Thymus (tissue), 11 donors: Measurements from ENCODE around the gene C1QB. TPM values are rescaled to one million over a fixed set of nuclear protein-coding genes. Genes with fewer than 3 reads are reported as not detected.

Experiments
- DNase-seq, 9 donors: peaks; one replicate each; pipeline ENCODE4 v3.0.0-alpha.2; 2013; ENCODE audit warnings: low spot score in 9 of 9, low read depth in 6 of 9, missing footprints in 1 of 9
- H3K27ac ChIP-seq, 2 donors: one replicate each; pipeline ENCODE4 v1.5.1; 2013; ENCODE audit warnings: control low read depth in 1 of 2, low read depth in 1 of 2, low read length in 1 of 2, mild to moderate bottlenecking in 1 of 2, moderate library complexity in 1 of 2
- H3K27me3 ChIP-seq, 2 donors: one replicate each; pipeline ENCODE4 v1.5.1; 2013; ENCODE audit warnings: low read length in 1 of 2; ENCODE audit not compliant: control insufficient read depth in 2 of 2, insufficient read depth in 1 of 2
- H3K36me3 ChIP-seq, 2 donors: one replicate each; pipeline ENCODE4 v1.5.1; 2013; ENCODE audit warnings: low read length in 1 of 2, mild to moderate bottlenecking in 1 of 2, moderate library complexity in 1 of 2; ENCODE audit not compliant: control insufficient read depth in 2 of 2, insufficient read depth in 2 of 2
- H3K4me1 ChIP-seq, 2 donors: one replicate each; pipeline ENCODE4 v1.5.1; 2013; ENCODE audit warnings: low read length in 2 of 2; ENCODE audit not compliant: control insufficient read depth in 2 of 2, insufficient read depth in 2 of 2
- H3K4me3 ChIP-seq, 2 donors: one replicate each; pipeline ENCODE4 v1.5.1; 2013; ENCODE audit warnings: low read length in 2 of 2, control low read depth in 1 of 2, mild to moderate bottlenecking in 1 of 2
- H3K9me3 ChIP-seq, 2 donors: one replicate each; pipeline ENCODE4 v1.5.1; 2013; ENCODE audit warnings: low read length in 1 of 2, mild to moderate bottlenecking in 1 of 2; ENCODE audit not compliant: control insufficient read depth in 2 of 2, insufficient read depth in 1 of 2
- WGBS: extraction: QIAGEN DNeasy Blood & Tissue Kit; methylation state at CpG from one replicate; pipeline ENCODE4 v1.1.7; 2013; 5-methylcytosine and 5-hydroxymethylcytosine counted together
- polyA plus RNA-seq: library from polyadenylated mRNA; stranded (reverse); fragments of 200-250 nt; gene quantifications from one replicate; pipeline ENCODE4 v1.2.3, GENCODE V29; 2013
- total RNA-seq: library from RNA; stranded (reverse); fragments of 120-200 nt; gene quantifications from one replicate; pipeline ENCODE4 v1.2.4, GENCODE V29; 2013
- donor health status: healthy.

C1QB gene
- total and polyA plus RNA-seq, 2 donors = 118 to 159 TPM

- Histone ChIP-seq H3K36me3 (no peaks in the 10 kb centered on the region), H3K4me1 (no peaks in the 10 kb centered on the region), H3K27ac (no peak overlapping the region), H3K9me3 (no peaks in the 10 kb centered on the region), H3K4me3 (no peak overlapping the region), H3K27me3 (peaks cover 0 to 15% of the 10 kb centered on the region in 2 donors)
- no peak for DNase-seq
- 81% methylated on average over 5 of the region's 5 CpGs for WGBS
Observed at GRCh38 chr1:22613572-22613918, 39.5 kb upstream of the C1QB start.

- Histone ChIP-seq H3K27me3 (peaks cover 0 to 15% of the 10 kb centered on the region in 2 donors), H3K36me3 (no peaks in the 10 kb centered on the region), H3K9me3 (no peaks in the 10 kb centered on the region), H3K4me1 (no peaks in the 10 kb centered on the region), H3K4me3 (no peak overlapping the region), H3K27ac (no peak overlapping the region)
- DNase-seq = no peak
- 66% methylated on average over 12 of the region's 12 CpGs for WGBS
Observed at GRCh38 chr1:22613951-22614350, 39.1 kb upstream of the C1QB start.

GRCh38 chr1:22615886-22616285 is 37.1 kb upstream of the C1QB start:
- Histone ChIP-seq H3K36me3 (no peaks in the 10 kb centered on the region), H3K27ac (no peak overlapping the region), H3K4me3 (no peak overlapping the region), H3K27me3 (peaks cover 0 to 12% of the 10 kb centered on the region in 2 donors), H3K4me1 (no peaks in the 10 kb centered on the region), H3K9me3 (no peaks in the 10 kb centered on the region)
- 75% methylated on average over 2 of the region's 2 CpGs for WGBS
- no peak for DNase-seq

GRCh38 chr1:22616571-22616970 is 36.5 kb upstream of the C1QB start:
- no peak for DNase-seq
- Histone ChIP-seq H3K4me3 (no peak overlapping the region), H3K27ac (no peak overlapping the region), H3K27me3 (peaks cover 0 to 12% of the 10 kb centered on the region in 2 donors), H3K4me1 (no peaks in the 10 kb centered on the region), H3K9me3 (no peaks in the 10 kb centered on the region), H3K36me3 (no peaks in the 10 kb centered on the region)
- 62% methylated on average over 11 of the region's 11 CpGs for WGBS

GRCh38 chr1:22618056-22618455 is 35.0 kb upstream of the C1QB start:
- 47% methylated on average over 16 of the region's 16 CpGs for WGBS
- Histone ChIP-seq H3K36me3 (no peaks in the 10 kb centered on the region), H3K9me3 (no peaks in the 10 kb centered on the region), H3K4me3 (no peak overlapping the region), H3K27me3 (peaks cover 0 to 12% of the 10 kb centered on the region in 2 donors), H3K4me1 (no peaks in the 10 kb centered on the region), H3K27ac (no peak overlapping the region)
- no peak for DNase-seq

- Histone ChIP-seq H3K27me3 (peaks cover 0 to 12% of the 10 kb centered on the region in 2 donors), H3K4me3 (no peak overlapping the region), H3K9me3 (no peaks in the 10 kb centered on the region), H3K27ac (no peak overlapping the region), H3K4me1 (no peaks in the 10 kb centered on the region), H3K36me3 (no peaks in the 10 kb centered on the region)
- WGBS = 77% methylated on average over 7 of the region's 7 CpGs
- DNase-seq = no peak
Observed at GRCh38 chr1:22619252-22619651, 33.8 kb upstream of the C1QB start.

- 56% methylated on average over 12 of the region's 12 CpGs for WGBS
- Histone ChIP-seq H3K36me3 (no peaks in the 10 kb centered on the region), H3K4me3 (no peak overlapping the region), H3K9me3 (no peaks in the 10 kb centered on the region), H3K4me1 (no peaks in the 10 kb centered on the region), H3K27me3 (peaks cover 0 to 12% of the 10 kb centered on the region in 2 donors), H3K27ac (no peak overlapping the region)
- DNase-seq = no peak
Observed at GRCh38 chr1:22619798-22620197, 33.2 kb upstream of the C1QB start.

GRCh38 chr1:22621761-22622160 is 31.3 kb upstream of the C1QB start:
- H3K27me3 ChIP-seq = peaks cover 0 to 17% of the 10 kb centered on the region in 2 donors
- WGBS = 64% methylated on average over 4 of the region's 4 CpGs

GRCh38 chr1:22625262-22625925 is 27.6 kb upstream of the C1QB start:
- no peak overlapping the region for H3K27ac ChIP-seq
- H3K9me3 ChIP-seq = no peaks in the 10 kb centered on the region
- WGBS = 47% methylated on average over 9 of the region's 9 CpGs
- H3K4me1 ChIP-seq = no peaks in the 10 kb centered on the region
- peaks cover 0 to 20% of the 10 kb centered on the region in 2 donors for H3K27me3 ChIP-seq
- H3K4me3 ChIP-seq = no peak overlapping the region
- no peaks in the 10 kb centered on the region for H3K36me3 ChIP-seq
- no peak for DNase-seq

More at GRCh38 chr1:22621761-22622160, 31.3 kb upstream of the C1QB start:
- H3K27ac ChIP-seq = no peak overlapping the region
- H3K4me3 ChIP-seq = no peak overlapping the region
- no peaks in the 10 kb centered on the region for H3K4me1 ChIP-seq
- no peaks in the 10 kb centered on the region for H3K36me3 ChIP-seq
- no peaks in the 10 kb centered on the region for H3K9me3 ChIP-seq
- no peak for DNase-seq
